GM11168 (cell line): ENCODE measurements around the gene LTBP3.

Source experiments
- in situ Hi-C: fragments of 300-500 bp; cut with MboI; formaldehyde crosslinking; loops from one replicate; pipeline ENCODE4 v1.12.0; 2022; ENCODE audit warnings: low sequenced_read_pairs; ENCODE audit not compliant: unreplicated experiment

Gene LTBP3

GRCh38 chr11:65498977-65499712 lies 59.0 kb downstream of the LTBP3 start, which contains the start of gene MALAT1:
TSS of gene MALAT1 (plus strand) at chr11:65499045.
- in situ Hi-C loops: no loop called here

- in situ Hi-C loops: no loop called here
These were observed 59.5 kb downstream of the LTBP3 start for GRCh38 chr11:65498727-65498976.

- in situ Hi-C loops: no loop called here
These were observed 60.0 kb downstream of the LTBP3 start for GRCh38 chr11:65498042-65498726.

- in situ Hi-C loops: no loop called here
These were observed 60.8 kb downstream of the LTBP3 start for GRCh38 chr11:65497141-65498041.

GRCh38 chr11:65496304-65497140 lies 61.6 kb downstream of the LTBP3 start:
- in situ Hi-C loops: no loop called here

- in situ Hi-C loops: no loop called here
These were observed 64.6 kb downstream of the LTBP3 start for GRCh38 chr11:65493367-65494176.

GRCh38 chr11:65492637-65493366 lies 65.4 kb downstream of the LTBP3 start:
- in situ Hi-C loops: no loop called here

- in situ Hi-C loops: no loop called here
These were observed 65.8 kb downstream of the LTBP3 start for GRCh38 chr11:65492387-65492636.

GRCh38 chr11:65491614-65492386 lies 66.4 kb downstream of the LTBP3 start:
- in situ Hi-C loops: no loop called here

- in situ Hi-C loops: no loop called here
These were observed 67.0 kb downstream of the LTBP3 start for GRCh38 chr11:65491163-65491465.

GRCh38 chr11:65489706-65490320 lies 68.3 kb downstream of the LTBP3 start:
- in situ Hi-C loops: no loop called here

GRCh38 chr11:65489035-65489705 lies 69.0 kb downstream of the LTBP3 start:
- in situ Hi-C loops: no loop called here
